Large intestine (tissue), 3 donors: ENCODE data around the gene DENND6A. TPM values are rescaled to one million over a fixed set of nuclear protein-coding genes. Genes with fewer than 3 reads are reported as not detected.
A peak's percentile ranks its signal among the peaks of the same experiment; 100 is the strongest.
"Not testable (repeated sequence)": the region's sequence is repeated elsewhere in the genome, so short reads cannot be mapped to it uniquely, and the experiment has no call there.

Source experiments
- DNase-seq, 2 donors: peaks; one replicate each; pipeline versions ENCODE4 v3.0.0 to v3.0.0-alpha.2; 2013
- H3K27ac ChIP-seq: one replicate; pipeline ENCODE4 v1.5.1; 2013; ENCODE audit warnings: low read length
- H3K27me3 ChIP-seq: 2 replicates; pipeline ENCODE4 v1.6.1; 2013; ENCODE audit warnings: low read length; ENCODE audit not compliant: control insufficient read depth, insufficient read depth
- H3K36me3 ChIP-seq: 2 replicates; pipeline ENCODE4 v1.6.1; 2013; ENCODE audit warnings: low read length; ENCODE audit not compliant: control insufficient read depth, insufficient read depth
- H3K4me1 ChIP-seq: one replicate; pipeline ENCODE4 v1.6.1; 2013; ENCODE audit warnings: low read length; ENCODE audit not compliant: control insufficient read depth, insufficient read depth
- H3K4me3 ChIP-seq: one replicate; pipeline ENCODE4 v1.5.1; 2013; ENCODE audit warnings: low read length
- H3K9me3 ChIP-seq: one replicate; pipeline ENCODE4 v1.6.1; 2013; ENCODE audit warnings: mild to moderate bottlenecking, low read depth, low read length, moderate library complexity; ENCODE audit not compliant: control insufficient read depth
- WGBS: methylation state at CpG from one replicate; pipeline ENCODE4 v1.1.5; 2013; ENCODE audit warnings: low lambda C conversion rate; ENCODE audit not compliant: insufficient coverage; 5-methylcytosine and 5-hydroxymethylcytosine counted together
- polyA plus RNA-seq: library from polyadenylated mRNA; unstranded; fragments of 120-200 nt; gene quantifications from one replicate; pipeline ENCODE4 v1.2.1, GENCODE V29; 2013

Gene DENND6A
- polyA plus RNA-seq, 1 donor, result 17.2 TPM

- H3K27me3 ChIP-seq, result no peaks in the 10 kb centered on the region
- no peaks in the 10 kb centered on the region for H3K4me1 ChIP-seq
- no peak overlapping the region for H3K4me3 ChIP-seq
- DNase-seq, result no peak
- no peak overlapping the region for H3K27ac ChIP-seq
- no peaks in the 10 kb centered on the region for H3K9me3 ChIP-seq
- no peaks in the 10 kb centered on the region for H3K36me3 ChIP-seq
These were observed 33.5 kb upstream of the DENND6A start for GRCh38 chr3:57726397-57726796.

- peaks cover 5% of the 10 kb centered on the region for H3K4me1 ChIP-seq
- H3K4me3 ChIP-seq, result no peak overlapping the region
- no peak for DNase-seq
- no CpG with 5 or more reads among the region's 1 CpG for WGBS
- no peaks in the 10 kb centered on the region for H3K27me3 ChIP-seq
- H3K36me3 ChIP-seq, result no peaks in the 10 kb centered on the region
- H3K9me3 ChIP-seq, result no peaks in the 10 kb centered on the region
- no peak overlapping the region for H3K27ac ChIP-seq
These were observed 25.2 kb upstream of the DENND6A start for GRCh38 chr3:57718118-57718517.

- Histone ChIP-seq H3K36me3 (no peaks in the 10 kb centered on the region), H3K27ac (no peak overlapping the region), H3K9me3 (no peaks in the 10 kb centered on the region), H3K4me1 (peaks cover 5% of the 10 kb centered on the region), H3K4me3 (no peak overlapping the region), H3K27me3 (no peaks in the 10 kb centered on the region)
- no peak for DNase-seq
- WGBS, result no CpG with 5 or more reads among the region's 6 CpGs
These were observed 24.5 kb upstream of the DENND6A start for GRCh38 chr3:57717205-57717868.

GRCh38 chr3:57715686-57716085, 22.8 kb upstream of the DENND6A start:
- 60% methylated on average over 2 of the region's 4 CpGs for WGBS
- H3K4me1 ChIP-seq, result peaks cover 5% of the 10 kb centered on the region
- no peaks in the 10 kb centered on the region for H3K27me3 ChIP-seq
- H3K27ac ChIP-seq, result peak overlapping the region; percentile 37
- no peak overlapping the region for H3K4me3 ChIP-seq
- peak; percentile 37 to 79 for DNase-seq
- no peaks in the 10 kb centered on the region for H3K9me3 ChIP-seq
- H3K36me3 ChIP-seq, result no peaks in the 10 kb centered on the region

- H3K4me3 ChIP-seq, result no peak overlapping the region
- H3K27ac ChIP-seq, result no peak overlapping the region
- 48% methylated on average over 2 of the region's 2 CpGs for WGBS
- H3K27me3 ChIP-seq, result no peaks in the 10 kb centered on the region
- DNase-seq, result no peak
- H3K36me3 ChIP-seq, result no peaks in the 10 kb centered on the region
- H3K4me1 ChIP-seq, result peaks cover 12% of the 10 kb centered on the region
- no peaks in the 10 kb centered on the region for H3K9me3 ChIP-seq
These were observed 16.7 kb upstream of the DENND6A start for GRCh38 chr3:57709559-57709958.

- DNase-seq, result no peak
- no peaks in the 10 kb centered on the region for H3K36me3 ChIP-seq
- H3K4me3 ChIP-seq, result no peak overlapping the region
- no CpG with 5 or more reads among the region's 2 CpGs for WGBS
- H3K27ac ChIP-seq, result no peak overlapping the region
- H3K9me3 ChIP-seq, result no peaks in the 10 kb centered on the region
- H3K27me3 ChIP-seq, result no peaks in the 10 kb centered on the region
- peaks cover 12% of the 10 kb centered on the region for H3K4me1 ChIP-seq
These were observed 16.2 kb upstream of the DENND6A start for GRCh38 chr3:57709031-57709430.

- no CpG with 5 or more reads among the region's 3 CpGs for WGBS
- Histone ChIP-seq H3K4me1 (peaks cover 12% of the 10 kb centered on the region), H3K9me3 (no peaks in the 10 kb centered on the region), H3K36me3 (no peaks in the 10 kb centered on the region), H3K27me3 (no peaks in the 10 kb centered on the region), H3K27ac (peak overlapping the region; percentile 92), H3K4me3 (no peak overlapping the region)
- DNase-seq, result peak; percentile 81 to 94
These were observed 13.6 kb upstream of the DENND6A start for GRCh38 chr3:57706462-57706861.

GRCh38 chr3:57705351-57705750, 12.5 kb upstream of the DENND6A start:
- not testable (repeated sequence) for H3K9me3 ChIP-seq, H3K27me3 ChIP-seq, H3K36me3 ChIP-seq, H3K27ac ChIP-seq, H3K4me3 ChIP-seq, DNase-seq
- peaks cover 12% of the 10 kb centered on the region for H3K4me1 ChIP-seq
- 100% methylated on average over 1 of the region's 3 CpGs for whole genome bisulfite sequencing

GRCh38 chr3:57701781-57702180, 8.9 kb upstream of the DENND6A start:
- H3K27me3 ChIP-seq, result no peaks in the 10 kb centered on the region
- no peaks in the 10 kb centered on the region for H3K36me3 ChIP-seq
- 100% methylated on average over 1 of the region's 6 CpGs for WGBS
- no peak overlapping the region for H3K27ac ChIP-seq
- H3K4me3 ChIP-seq, result no peak overlapping the region
- H3K4me1 ChIP-seq, result peaks cover 10% of the 10 kb centered on the region
- no peaks in the 10 kb centered on the region for H3K9me3 ChIP-seq
- no peak for DNase-seq

GRCh38 chr3:57700737-57701136, 7.9 kb upstream of the DENND6A start:
- no peak overlapping the region for H3K27ac ChIP-seq
- WGBS, result no CpG with 5 or more reads among the region's 9 CpGs

GRCh38 chr3:57699591-57699990, 6.7 kb upstream of the DENND6A start:
- Histone ChIP-seq H3K4me3 (no peak overlapping the region), H3K4me1 (no peaks in the 10 kb centered on the region), H3K9me3 (no peaks in the 10 kb centered on the region), H3K36me3 (no peaks in the 10 kb centered on the region), H3K27ac (no peak overlapping the region), H3K27me3 (no peaks in the 10 kb centered on the region)
- no peak for DNase-seq
- no CpG with 5 or more reads among the region's 2 CpGs for WGBS

More at GRCh38 chr3:57700737-57701136, 7.9 kb upstream of the DENND6A start:
- Histone ChIP-seq H3K9me3 (no peaks in the 10 kb centered on the region), H3K36me3 (no peaks in the 10 kb centered on the region), H3K4me1 (peaks cover 2% of the 10 kb centered on the region), H3K27me3 (no peaks in the 10 kb centered on the region), H3K4me3 (no peak overlapping the region)
- DNase-seq, result no peak
